GM23338 (cell line): ENCODE results near the gene CTRB1. TPM values are rescaled to one million over a fixed set of nuclear protein-coding genes. Genes with fewer than 3 reads are reported as not detected.

Experiments used
- ATAC-seq: fragments of 200-7000 bp; cut with Tn5 transposase; 3 replicates; pipeline ENCODE4 v1.9.1; 2020
- DNase-seq: peaks from one replicate; pipeline ENCODE4 v3.0.0-alpha.2; 2015; ENCODE audit warnings: low spot score
- H2AFZ ChIP-seq: fragments of 200-600 bp; sonication (generic); 2 replicates; pipeline ENCODE4 v1.8.0; 2016; ENCODE audit warnings: antibody characterized with exemption, mild to moderate bottlenecking, moderate library complexity
- H3F3A ChIP-seq: fragments of 200-600 bp; sonication (generic); replicated peaks from 2 replicates; pipeline ENCODE4 v1.8.0; 2017; ENCODE audit warnings: antibody characterized with exemption, mixed run types, low read depth
- H3K27ac ChIP-seq: fragments of 200-600 bp; sonication (generic); 2 replicates; pipeline ENCODE4 v1.6.1; 2016; ENCODE audit warnings: low read depth
- H3K27me3 ChIP-seq: fragments of 200-600 bp; sonication (generic); 2 replicates; pipeline ENCODE4 v1.8.0; 2016; ENCODE audit warnings: mild to moderate bottlenecking, mixed run types, moderate library complexity; ENCODE audit not compliant: insufficient read depth
- H3K36me3 ChIP-seq: fragments of 200-600 bp; sonication (generic); 2 replicates; pipeline ENCODE4 v1.8.0; 2016; ENCODE audit warnings: mild to moderate bottlenecking; ENCODE audit not compliant: insufficient read depth
- H3K4me1 ChIP-seq: fragments of 200-600 bp; sonication (generic); 2 replicates; pipeline ENCODE4 v1.8.0; 2016; ENCODE audit warnings: mild to moderate bottlenecking, moderate library complexity; ENCODE audit not compliant: insufficient read depth
- H3K4me2 ChIP-seq: fragments of 200-600 bp; sonication (generic); 2 replicates; pipeline ENCODE4 v1.7.1; 2017; ENCODE audit warnings: mixed run types
- H3K4me3 ChIP-seq: fragments of 200-600 bp; sonication (generic); 2 replicates; pipeline ENCODE4 v1.6.1; 2016; ENCODE audit warnings: mixed run types
- H3K79me2 ChIP-seq: fragments of 200-600 bp; sonication (generic); replicated peaks from 2 replicates; pipeline ENCODE4 v1.8.0; 2017; ENCODE audit warnings: mild to moderate bottlenecking; ENCODE audit not compliant: insufficient read depth
- H3K9me2 ChIP-seq: fragments of 200-600 bp; sonication (generic); 2 replicates; pipeline ENCODE4 v1.8.0; 2017; ENCODE audit not compliant: insufficient read depth
- H4K20me1 ChIP-seq: fragments of 200-600 bp; sonication (generic); replicated peaks from 2 replicates; pipeline ENCODE4 v1.8.0; 2017; ENCODE audit warnings: mild to moderate bottlenecking; ENCODE audit not compliant: insufficient read depth
- H3K27ac Mint-ChIP-seq: 2 replicates; pipeline ENCODE4 v1.8.0; 2020; ENCODE audit warnings: inconsistent platforms, mild to moderate bottlenecking, moderate library complexity, mixed read lengths
- H3K27me3 Mint-ChIP-seq: 3 replicates; pipeline ENCODE4 v1.8.0; 2022; ENCODE audit warnings: low read depth, mild to moderate bottlenecking, moderate library complexity, mixed read lengths, inconsistent platforms; ENCODE audit not compliant: insufficient read depth, poor library complexity
- H3K36me3 Mint-ChIP-seq: 3 replicates; pipeline ENCODE4 v1.8.0; 2021; ENCODE audit warnings: low read depth, mild to moderate bottlenecking, inconsistent platforms, moderate library complexity, mixed read lengths
- H3K4me1 Mint-ChIP-seq: 3 replicates; pipeline ENCODE4 v1.8.0; 2020; ENCODE audit warnings: mild to moderate bottlenecking, inconsistent platforms, mixed read lengths
- H3K4me3 Mint-ChIP-seq: 3 replicates; pipeline ENCODE4 v1.8.0; 2021; ENCODE audit warnings: moderate library complexity, mild to moderate bottlenecking, inconsistent platforms, mixed read lengths
- H3K9me3 Mint-ChIP-seq: 3 replicates; pipeline ENCODE4 v1.8.0; 2020; ENCODE audit warnings: moderate library complexity, mild to moderate bottlenecking, inconsistent platforms, mixed read lengths
- CREB1 ChIP-seq: fragments of 250-450 bp; sonication (Bioruptor Pico); IDR thresholded peaks from 2 replicates; pipeline ENCODE4 v1.5.0; 2020; ENCODE audit warnings: low read depth, mild to moderate bottlenecking, moderate library complexity
- CTCF ChIP-seq, 2 experiments: fragments of 200-600 bp in 1 of 2; sonication (generic) in 1 of 2; conservative IDR thresholded peaks; 2 replicates each; pipeline versions ENCODE4 v1.5.1 to v1.6.1; 2016 to 2017; ENCODE audit warnings: antibody characterized with exemption in 2 of 2, low read depth in 2 of 2, mild to moderate bottlenecking in 2 of 2, moderate library complexity in 1 of 2
- ETS1 ChIP-seq: IDR thresholded peaks from 2 replicates; pipeline ENCODE4 v1.6.1; 2016; ENCODE audit warnings: antibody characterized with exemption
- EZH2 ChIP-seq: fragments of 200-600 bp; sonication (generic); IDR thresholded peaks from one replicate; pipeline ENCODE4 v1.8.0; 2017; ENCODE audit warnings: antibody characterized with exemption, mild to moderate bottlenecking, low read depth; ENCODE audit not compliant: unreplicated experiment
- EZH2phosphoT487 ChIP-seq: fragments of 200-600 bp; sonication (generic); IDR thresholded peaks from one replicate; pipeline ENCODE4 v1.8.1; 2018; ENCODE audit warnings: antibody characterized with exemption; ENCODE audit not compliant: unreplicated experiment
- JUNB ChIP-seq: IDR thresholded peaks from one replicate; pipeline ENCODE4 v1.6.1; 2016; ENCODE audit warnings: antibody characterized with exemption; ENCODE audit not compliant: unreplicated experiment
- NANOG ChIP-seq: IDR thresholded peaks from 2 replicates; pipeline ENCODE4 v1.6.1; 2016; ENCODE audit warnings: antibody characterized with exemption, borderline replicate concordance
- POLR2AphosphoS5 ChIP-seq: IDR thresholded peaks from 2 replicates; pipeline ENCODE4 v1.6.1; 2016; ENCODE audit warnings: antibody characterized with exemption, low read depth
- REST ChIP-seq: IDR thresholded peaks from one replicate; pipeline ENCODE4 v1.6.1; 2018; ENCODE audit warnings: antibody characterized with exemption; ENCODE audit not compliant: unreplicated experiment
- STAT1 ChIP-seq: IDR thresholded peaks from one replicate; pipeline ENCODE4 v1.6.1; 2016; ENCODE audit warnings: antibody characterized with exemption; ENCODE audit not compliant: unreplicated experiment
- ZNF114 ChIP-seq: fragments of 250-450 bp; sonication (Bioruptor Pico); IDR thresholded peaks from 2 replicates; pipeline ENCODE4 v1.5.0; 2020; ENCODE audit warnings: mild to moderate bottlenecking, moderate library complexity
- ZNF331 ChIP-seq: fragments of 250-450 bp; sonication (Bioruptor Pico); IDR thresholded peaks from 2 replicates; pipeline ENCODE4 v1.5.0; 2020; ENCODE audit warnings: low read depth, mild to moderate bottlenecking, moderate library complexity
- ZNF462 ChIP-seq: fragments of 250-450 bp; sonication (Bioruptor Pico); IDR thresholded peaks from 2 replicates; pipeline ENCODE4 v1.5.0; 2020; ENCODE audit warnings: mild to moderate bottlenecking, moderate library complexity
- polyA plus RNA-seq: library from polyadenylated mRNA; unstranded; fragments of >200 nt; fragmentation: Nextera tagmentation; extraction: Ambion mirVana; gene quantifications from 2 replicates; pipeline ENCODE4 v1.2.1, GENCODE V29; 2016
- total RNA-seq: library from RNA; depleted of rRNA; stranded (reverse); fragments of >200 nt; shearing (Covaris generic); gene quantifications from 2 replicates; pipeline ENCODE4 v1.2.3, GENCODE V29; 2014

CTRB1 gene
- total and polyA plus RNA-seq, 2 experiments from 2014 or later, result not detected

- no peak overlapping the region for H3K4me3 ChIP-seq
- H3K27ac Mint-ChIP-seq, result peak overlapping the region; percentile 77
- peak; percentile 1 for DNase-seq
Measured at GRCh38 chr16:75224306-75225082, 5.7 kb downstream of the CTRB1 start.

More at GRCh38 chr16:75224306-75225082, 5.7 kb downstream of the CTRB1 start:
- Mint-ChIP-seq H3K4me3 (no peak overlapping the region), H3K9me3 (no peaks in the 10 kb centered on the region; the same call in 2 of the 3 replicates), H3K36me3 (peaks cover 7% of the 10 kb centered on the region; the same call in 2 of the 3 replicates), H3K27me3 (peaks cover 13% of the 10 kb centered on the region), H3K4me1 (peaks cover 5% of the 10 kb centered on the region; the same call in 2 of the 3 replicates)
- Histone ChIP-seq H2AFZ (no peak overlapping the region), H3K79me2 (no peaks in the 10 kb centered on the region), H3K4me1 (no peaks in the 10 kb centered on the region), H4K20me1 (0 out of 2 replicates have a peak, but pooled peaks cover 2% of the 10 kb centered on the region), H3F3A (peaks cover 15% of the 10 kb centered on the region; the same call in 1 of the 2 replicates), H3K36me3 (no peaks in the 10 kb centered on the region), H3K27ac (no peak overlapping the region), H3K4me2 (no peak overlapping the region), H3K27me3 (no peaks in the 10 kb centered on the region), H3K9me2 (no peaks in the 10 kb centered on the region)
- TF ChIP-seq ZNF462 (CRISPR knock-in tag), result no peak
- TF ChIP-seq NANOG, result no peak
- no peak for TF ChIP-seq ZNF331 (CRISPR knock-in tag)
- no peak for TF ChIP-seq REST
- no peak for TF ChIP-seq EZH2phosphoT487
- TF ChIP-seq CREB1, result no peak
- TF ChIP-seq ZNF114, result no peak
- TF ChIP-seq STAT1, result no peak
- TF ChIP-seq EZH2, result no peak
- no peak for TF ChIP-seq POLR2AphosphoS5
- no peak for TF ChIP-seq JUNB
- TF ChIP-seq CTCF (conservative IDR thresholded peaks at IDR 0.05; ENCODE audit: low read depth in 2 of 2), result no peak
- TF ChIP-seq ETS1, result no peak
- ATAC-seq, result peak; percentile 4; the same call in 1 of the 3 replicates
